Bronchial epithelial cell (primary cell): ENCODE results near the gene DTWD2. TPM values are rescaled to one million over a fixed set of nuclear protein-coding genes. Genes with fewer than 3 reads are reported as not detected.
"Not testable (repeated sequence)": the region's sequence is repeated elsewhere in the genome, so short reads cannot be mapped to it uniquely, and the experiment has no call there.

Experiments
- DNase-seq: peaks from one replicate; pipeline ENCODE4 v3.0.0-alpha.2; 2010; ENCODE audit warnings: low read depth
- FAIRE-seq: peaks from 2 replicates; lab custom pipeline; 2011; peaks lifted over from hg19 to GRCh38; lab: Jason Lieb, UNC
- H3K27me3 ChIP-seq: 2 replicates; pipeline ENCODE4 v1.5.1; 2011; ENCODE audit warnings: low read length; ENCODE audit not compliant: control insufficient read depth, insufficient read depth
- H3K36me3 ChIP-seq: 2 replicates; pipeline ENCODE4 v1.5.1; 2011; ENCODE audit warnings: low read length; ENCODE audit not compliant: control insufficient read depth, insufficient read depth
- H3K4me3 ChIP-seq: 2 replicates; pipeline ENCODE4 v1.5.1; 2011; ENCODE audit warnings: mild to moderate bottlenecking, low read depth, low read length, control low read depth
- total RNA-seq: library from RNA; depleted of rRNA; stranded (reverse); fragments of >200 nt; gene quantifications from 2 replicates; pipeline ENCODE4 v1.2.1, GENCODE V29; 2014
- TF ChIP-seq, protein P1 (sequence below): IDR thresholded peaks from 2 replicates; pipeline ENCODE4 v1.5.1; 2011; ENCODE audit warnings: mild to moderate bottlenecking, moderate library complexity, low read length, control low read depth, inconsistent platforms; ENCODE audit not compliant: insufficient read depth, severe bottlenecking

DTWD2 gene
- total RNA-seq, 1 donor from 2014 or later, result 4.2 TPM

DNA sequence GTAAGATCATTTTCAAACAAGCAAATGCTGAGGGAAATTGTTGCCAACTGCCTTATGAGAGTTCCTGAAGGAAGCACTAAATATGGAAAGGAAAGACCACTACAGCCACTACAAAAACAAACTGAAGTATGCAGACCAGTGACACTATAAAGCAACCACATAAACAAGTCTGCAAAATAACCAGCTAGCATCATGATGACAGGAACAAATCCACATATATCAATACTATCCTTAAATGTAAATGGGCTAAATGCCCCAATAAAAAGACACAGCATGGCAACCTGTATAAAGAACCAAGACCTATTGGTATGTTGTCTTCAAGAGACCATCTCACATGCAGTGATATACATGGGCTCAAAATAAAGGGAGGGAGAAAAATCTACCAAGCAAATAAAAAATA lies 113.2 kb downstream of the DTWD2 start:
- no peak for DNase-seq
- Histone ChIP-seq H3K4me3 (no peak overlapping the region), H3K36me3 (no peaks in the 10 kb centered on the region), H3K27me3 (no peaks in the 10 kb centered on the region)
- FAIRE-seq, result no peak
- TF ChIP-seq, protein P1, sequence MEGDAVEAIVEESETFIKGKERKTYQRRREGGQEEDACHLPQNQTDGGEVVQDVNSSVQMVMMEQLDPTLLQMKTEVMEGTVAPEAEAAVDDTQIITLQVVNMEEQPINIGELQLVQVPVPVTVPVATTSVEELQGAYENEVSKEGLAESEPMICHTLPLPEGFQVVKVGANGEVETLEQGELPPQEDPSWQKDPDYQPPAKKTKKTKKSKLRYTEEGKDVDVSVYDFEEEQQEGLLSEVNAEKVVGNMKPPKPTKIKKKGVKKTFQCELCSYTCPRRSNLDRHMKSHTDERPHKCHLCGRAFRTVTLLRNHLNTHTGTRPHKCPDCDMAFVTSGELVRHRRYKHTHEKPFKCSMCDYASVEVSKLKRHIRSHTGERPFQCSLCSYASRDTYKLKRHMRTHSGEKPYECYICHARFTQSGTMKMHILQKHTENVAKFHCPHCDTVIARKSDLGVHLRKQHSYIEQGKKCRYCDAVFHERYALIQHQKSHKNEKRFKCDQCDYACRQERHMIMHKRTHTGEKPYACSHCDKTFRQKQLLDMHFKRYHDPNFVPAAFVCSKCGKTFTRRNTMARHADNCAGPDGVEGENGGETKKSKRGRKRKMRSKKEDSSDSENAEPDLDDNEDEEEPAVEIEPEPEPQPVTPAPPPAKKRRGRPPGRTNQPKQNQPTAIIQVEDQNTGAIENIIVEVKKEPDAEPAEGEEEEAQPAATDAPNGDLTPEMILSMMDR, result no peak

DNA sequence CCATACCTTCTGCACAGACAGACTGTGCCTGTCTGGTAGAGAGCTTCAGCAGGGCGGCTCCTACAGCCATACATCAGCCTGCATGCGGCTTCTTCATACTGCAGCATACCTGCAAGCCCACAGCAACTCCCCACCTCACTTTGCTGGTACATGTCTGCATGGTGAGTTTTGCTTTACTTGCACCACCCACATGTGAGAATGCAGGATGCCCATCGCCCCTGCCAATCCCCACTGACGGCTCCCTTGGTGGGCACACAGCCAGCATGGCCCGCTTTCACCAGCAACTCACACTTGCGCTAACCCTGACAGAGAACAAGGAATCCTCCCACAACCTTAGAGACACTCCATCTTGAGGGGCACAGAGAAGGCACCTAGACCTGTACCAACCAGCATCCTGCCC lies 114.9 kb downstream of the DTWD2 start:
- FAIRE-seq, result no peak
- H3K27me3 ChIP-seq, result no peaks in the 10 kb centered on the region
- no peak for DNase-seq
- no peak overlapping the region for H3K4me3 ChIP-seq
- TF ChIP-seq, protein P1, result no peak
- H3K36me3 ChIP-seq, result no peaks in the 10 kb centered on the region

DNA sequence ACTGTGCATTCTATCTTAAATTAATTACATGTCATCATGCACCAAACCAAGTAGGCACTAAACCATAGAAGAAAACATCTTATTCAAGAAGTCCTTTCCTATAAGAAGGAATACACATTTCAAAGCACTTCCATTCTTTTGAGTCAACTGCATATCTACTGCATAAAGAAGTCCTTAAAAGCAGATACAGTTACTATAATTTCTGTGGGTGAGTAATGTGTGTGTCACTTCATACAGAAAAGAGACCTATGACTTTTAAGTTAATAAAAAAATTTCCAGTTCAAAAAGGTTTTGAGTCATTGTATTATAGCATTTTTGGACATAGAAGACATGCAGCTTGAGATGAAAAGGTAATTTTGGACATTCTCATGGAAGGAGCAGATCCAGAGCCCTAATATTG lies 125.0 kb downstream of the DTWD2 start:
- no peaks in the 10 kb centered on the region for H3K27me3 ChIP-seq
- TF ChIP-seq, protein P1, result no peak
- no peak overlapping the region for H3K4me3 ChIP-seq
- DNase-seq, result peak; percentile 88
- FAIRE-seq, result no peak
- no peaks in the 10 kb centered on the region for H3K36me3 ChIP-seq

DNA sequence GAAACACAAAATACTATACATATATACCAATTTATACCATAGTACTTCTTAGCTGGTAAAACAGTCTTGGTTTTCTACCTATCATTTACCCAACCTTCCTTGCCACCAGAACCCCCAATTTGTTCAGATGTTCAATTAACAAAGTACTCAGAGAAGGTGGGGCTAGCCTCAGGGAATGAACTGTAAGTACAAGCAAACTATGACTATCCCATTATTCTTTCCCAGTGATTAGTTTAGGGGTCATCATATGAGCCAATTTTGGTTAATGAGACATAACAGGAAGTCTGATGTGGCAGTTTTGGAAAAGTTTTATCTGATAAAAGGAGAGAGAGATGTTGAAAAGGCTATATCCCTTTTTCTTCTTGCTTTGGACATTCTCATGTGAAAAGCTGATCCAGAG lies 125.8 kb downstream of the DTWD2 start:
- no peaks in the 10 kb centered on the region for H3K27me3 ChIP-seq
- TF ChIP-seq, protein P1, result no peak
- no peaks in the 10 kb centered on the region for H3K36me3 ChIP-seq
- DNase-seq (peak; percentile 86), FAIRE-seq (no peak)
- no peak overlapping the region for H3K4me3 ChIP-seq

DNA sequence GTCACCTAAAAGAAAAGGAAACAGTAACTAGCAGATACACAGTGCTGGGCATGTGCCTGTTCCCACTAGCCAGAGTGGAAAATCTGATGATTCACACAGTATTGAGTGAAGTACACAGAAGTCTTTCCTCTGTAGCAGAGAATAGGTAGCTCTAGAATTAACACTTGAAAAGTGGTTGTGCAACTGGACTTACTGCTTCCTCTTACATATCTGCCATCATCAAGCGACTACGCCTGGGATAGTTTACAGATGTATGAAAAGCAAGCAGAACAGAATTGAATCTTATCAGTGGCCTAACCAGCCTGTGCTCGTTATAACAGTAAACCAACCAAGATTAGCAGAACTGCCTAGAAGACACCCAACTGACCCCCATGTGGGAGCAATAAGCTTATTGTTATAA lies 130.6 kb downstream of the DTWD2 start:
- peak; percentile 73 for FAIRE-seq
- no peaks in the 10 kb centered on the region for H3K27me3 ChIP-seq
- no peaks in the 10 kb centered on the region for H3K36me3 ChIP-seq
- DNase-seq, result peak; percentile 94
- TF ChIP-seq, protein P1, result no peak
- H3K4me3 ChIP-seq, result no peak overlapping the region

DNA sequence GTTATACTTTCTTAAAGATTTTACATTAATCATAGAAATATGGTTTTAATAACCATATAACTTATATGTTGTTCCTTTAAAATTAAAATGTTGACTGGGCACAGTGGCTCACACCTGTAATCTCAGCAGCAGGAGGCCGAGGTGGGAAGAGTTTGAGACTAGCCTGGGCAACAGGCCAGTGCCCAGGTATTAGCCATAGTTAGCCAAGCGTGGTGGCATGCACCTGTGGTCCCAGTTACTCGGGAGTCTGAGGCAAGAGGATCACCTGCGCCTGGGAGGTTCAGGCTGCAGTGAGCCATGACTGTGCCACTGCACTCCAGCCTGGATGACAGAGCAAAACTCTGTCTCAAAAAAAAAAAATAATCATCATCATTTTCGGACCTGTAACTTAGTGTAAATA lies 133.5 kb downstream of the DTWD2 start:
- Histone ChIP-seq H3K36me3 (no peaks in the 10 kb centered on the region), H3K4me3 (no peak overlapping the region), H3K27me3 (no peaks in the 10 kb centered on the region)
- TF ChIP-seq, protein P1, result no peak
- DNase-seq (no peak), FAIRE-seq (no peak)

DNA sequence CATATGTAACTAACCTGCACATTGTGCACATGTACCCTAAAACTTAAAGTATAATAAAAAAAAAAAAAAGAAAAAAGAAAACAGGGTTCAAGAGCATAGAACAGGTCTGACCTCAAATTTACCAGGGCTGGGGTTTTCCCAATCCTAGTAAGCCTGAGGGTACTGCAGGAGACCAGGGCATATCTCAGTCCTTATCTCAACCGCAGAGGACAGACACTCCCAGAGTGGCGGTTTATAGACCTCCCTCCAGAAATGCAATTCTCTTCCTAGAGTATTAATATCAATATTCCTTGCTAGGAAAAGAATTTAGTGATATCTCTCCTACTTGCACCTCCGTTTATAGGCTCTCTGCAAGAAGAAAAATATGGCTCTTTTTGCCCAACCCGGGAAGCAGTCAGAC lies 136.6 kb downstream of the DTWD2 start:
- not testable (repeated sequence) for H3K4me3 ChIP-seq, H3K36me3 ChIP-seq, DNase-seq, H3K27me3 ChIP-seq, FAIRE-seq

DNA sequence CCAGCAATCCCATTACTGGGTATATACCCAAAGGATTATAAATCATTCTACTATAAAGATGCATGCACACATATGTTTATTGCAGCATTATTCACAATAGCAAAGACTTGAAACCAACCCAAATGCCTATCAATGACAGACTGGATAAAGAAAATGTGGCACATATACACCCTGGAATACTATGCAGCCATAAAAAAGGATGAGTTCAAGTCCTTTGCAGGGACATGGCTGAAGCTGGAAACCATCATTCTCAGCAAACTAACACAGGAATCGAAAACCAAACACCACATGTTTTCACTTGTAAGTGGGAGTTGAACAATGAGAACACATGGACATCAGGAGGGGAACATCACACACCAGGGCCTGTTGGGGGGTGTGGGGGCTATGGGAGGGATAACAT lies 138.8 kb downstream of the DTWD2 start:
- H3K27me3 ChIP-seq, DNase-seq, H3K4me3 ChIP-seq, FAIRE-seq, H3K36me3 ChIP-seq: not testable (repeated sequence)
